Right cardiac atrium (tissue), 5 donors: ENCODE measurements around the gene SMIM3. TPM values are rescaled to one million over a fixed set of nuclear protein-coding genes. Genes with fewer than 3 reads are reported as not detected.
A peak's percentile ranks its signal among the peaks of the same experiment; 100 is the strongest.
"Not testable (repeated sequence)": the region's sequence is repeated elsewhere in the genome, so short reads cannot be mapped to it uniquely, and the experiment has no call there.

ENCODE experiments used
- ATAC-seq, 2 donors: fragments of 200-7000 bp; cut with Tn5 transposase; one replicate each; pipeline versions ENCODE4 v1.8.0 to v1.9.1; 2020; ENCODE audit warnings: moderate library complexity in 2 of 2, mild to moderate bottlenecking in 1 of 2
- DNase-seq, 3 donors: peaks; one replicate each; pipeline ENCODE4 v3.0.0-alpha.2; 2020
- H3K27ac ChIP-seq: one replicate; pipeline ENCODE4 v1.5.1; 2013; ENCODE audit warnings: mild to moderate bottlenecking, low read length, control low read depth, moderate library complexity
- H3K27me3 ChIP-seq: one replicate; pipeline ENCODE4 v1.6.1; 2013; ENCODE audit not compliant: control insufficient read depth, insufficient read depth
- H3K4me1 ChIP-seq: one replicate; pipeline ENCODE4 v1.6.1; 2013; ENCODE audit warnings: low read length; ENCODE audit not compliant: control insufficient read depth, insufficient read depth
- H3K4me3 ChIP-seq: one replicate; pipeline ENCODE4 v1.5.1; 2013; ENCODE audit warnings: low read length, control low read depth
- H3K9me3 ChIP-seq: one replicate; pipeline ENCODE4 v1.6.1; 2013; ENCODE audit warnings: low read length; ENCODE audit not compliant: control insufficient read depth
- WGBS: extraction: QIAGEN DNeasy Blood & Tissue Kit; methylation state at CpG from one replicate; pipeline ENCODE4 v1.1.7; 2013; 5-methylcytosine and 5-hydroxymethylcytosine counted together
- intact Hi-C, 4 donors: fragments of 100-400 bp; cut with DNase I; formaldehyde crosslinking; loops; one replicate each; pipeline versions ENCODE4 v1.11.0 to v1.14.0; 2022 to 2023
- polyA plus RNA-seq: library from polyadenylated mRNA; stranded (reverse); fragments of 200-250 nt; gene quantifications from one replicate; pipeline ENCODE4 v1.2.3, GENCODE V29; 2013
- total RNA-seq, 4 donors: library from RNA; stranded (reverse); fragmentation: NEBNext Ultra II Directional; extraction: Animal tissue kit (Norgen Biotek cat#: 25700); gene quantifications; one replicate each; pipeline ENCODE4 v1.2.1, GENCODE V29; 2021
- donor health status: healthy with polysubstance abuse.
- donor health status: DM: no; HTN: yes; CAD: no.
- donor health status: DM: no; HTN: no; CAD: no.
- donor health status: DM: no; HTN: yes; CAD: no; lungs with severe emphysema.
- donor health status: DM: yes; HTN: yes; CAD: no.

The SMIM3 gene
- total and polyA plus RNA-seq, 5 donors, result 16.3 to 33.5 (median 21.2) TPM

GRCh38 chr5:150794927-150795326 is 16.4 kb downstream of the SMIM3 start:
- ATAC-seq (no peak), DNase-seq (no peak)
- WGBS, result 86% methylated on average over 2 of the region's 2 CpGs
- intact Hi-C loops, result no loop called here
- Histone ChIP-seq H3K4me1 (peaks cover 4% of the 10 kb centered on the region), H3K27ac (no peak overlapping the region), H3K9me3 (no peaks in the 10 kb centered on the region), H3K4me3 (no peak overlapping the region), H3K27me3 (no peaks in the 10 kb centered on the region)

GRCh38 chr5:150797384-150797783 is 18.8 kb downstream of the SMIM3 start:
- Histone ChIP-seq H3K9me3 (no peaks in the 10 kb centered on the region), H3K4me3 (no peak overlapping the region), H3K27ac (no peak overlapping the region), H3K4me1 (no peaks in the 10 kb centered on the region), H3K27me3 (no peaks in the 10 kb centered on the region)
- 96% methylated on average over 2 of the region's 2 CpGs for WGBS
- ATAC-seq (no peak), DNase-seq (no peak)
- intact Hi-C loops, result no loop called here

- H3K27me3 ChIP-seq, result no peaks in the 10 kb centered on the region
- DNase-seq, result no peak
- ATAC-seq, result peak; percentile 90 to 91
- no peaks in the 10 kb centered on the region for H3K9me3 ChIP-seq
- H3K4me1 ChIP-seq, result no peaks in the 10 kb centered on the region
- WGBS, result 7% methylated on average over 15 of the region's 15 CpGs
- H3K27ac ChIP-seq, result peak overlapping the region; percentile 78
- peak overlapping the region; percentile 45 for H3K4me3 ChIP-seq
- intact Hi-C loops, result no loop called here
These were observed 22.8 kb downstream of the SMIM3 start for GRCh38 chr5:150801117-150801927.

- H3K4me1 ChIP-seq, result no peaks in the 10 kb centered on the region
- DNase-seq (no peak), ATAC-seq (no peak)
- intact Hi-C loops, result no loop called here
- H3K4me3 ChIP-seq, result no peak overlapping the region
- H3K27ac ChIP-seq, result no peak overlapping the region
- 93% methylated on average over 6 of the region's 6 CpGs for WGBS
- H3K9me3 ChIP-seq, result no peaks in the 10 kb centered on the region
- H3K27me3 ChIP-seq, result no peaks in the 10 kb centered on the region
These were observed 25.8 kb downstream of the SMIM3 start for GRCh38 chr5:150804388-150804787.

- H3K4me3 ChIP-seq, result no peak overlapping the region
- H3K9me3 ChIP-seq, result no peaks in the 10 kb centered on the region
- H3K27ac ChIP-seq, result no peak overlapping the region
- WGBS, result 91% methylated on average over 3 of the region's 3 CpGs
- H3K4me1 ChIP-seq, result no peaks in the 10 kb centered on the region
- intact Hi-C loops, result no loop called here
- DNase-seq (no peak), ATAC-seq (no peak)
- H3K27me3 ChIP-seq, result no peaks in the 10 kb centered on the region
These were observed 30.8 kb downstream of the SMIM3 start for GRCh38 chr5:150809363-150809762.

GRCh38 chr5:150815010-150815409 is 36.5 kb downstream of the SMIM3 start:
- Histone ChIP-seq H3K4me3 (no peak overlapping the region), H3K9me3 (no peaks in the 10 kb centered on the region), H3K4me1 (no peaks in the 10 kb centered on the region), H3K27me3 (no peaks in the 10 kb centered on the region), H3K27ac (no peak overlapping the region)
- no peak for DNase-seq
- intact Hi-C loops, result no loop called here
- ATAC-seq, result no peak

GRCh38 chr5:150816946-150817345 is 38.4 kb downstream of the SMIM3 start:
- Histone ChIP-seq H3K4me3 (no peak overlapping the region), H3K27ac (no peak overlapping the region), H3K27me3 (no peaks in the 10 kb centered on the region), H3K9me3 (no peaks in the 10 kb centered on the region), H3K4me1 (no peaks in the 10 kb centered on the region)
- ATAC-seq (no peak), DNase-seq (no peak)
- WGBS, result 84% methylated on average over 2 of the region's 2 CpGs
- intact Hi-C loops, result no loop called here

GRCh38 chr5:150829744-150830143 is 51.2 kb downstream of the SMIM3 start:
- Histone ChIP-seq H3K4me1 (no peaks in the 10 kb centered on the region), H3K27me3 (no peaks in the 10 kb centered on the region), H3K4me3 (no peak overlapping the region), H3K9me3 (no peaks in the 10 kb centered on the region), H3K27ac (no peak overlapping the region)
- ATAC-seq, result no peak
- WGBS, result 71% methylated on average over 5 of the region's 5 CpGs
- intact Hi-C loops, result no loop called here
- no peak for DNase-seq

GRCh38 chr5:150831821-150832220 is 53.3 kb downstream of the SMIM3 start:
- DNase-seq, H3K4me3 ChIP-seq, ATAC-seq, H3K27me3 ChIP-seq, intact Hi-C loops, H3K9me3 ChIP-seq, H3K27ac ChIP-seq, H3K4me1 ChIP-seq: not testable (repeated sequence)
- WGBS, result 81% methylated on average over 3 of the region's 3 CpGs

GRCh38 chr5:150836064-150836463 is 57.5 kb downstream of the SMIM3 start:
- Histone ChIP-seq H3K4me1 (no peaks in the 10 kb centered on the region), H3K4me3 (no peak overlapping the region), H3K27me3 (no peaks in the 10 kb centered on the region), H3K27ac (no peak overlapping the region), H3K9me3 (no peaks in the 10 kb centered on the region)
- intact Hi-C loops, result no loop called here
- ATAC-seq, result no peak
- 91% methylated on average over 5 of the region's 5 CpGs for WGBS
- no peak for DNase-seq

GRCh38 chr5:150836703-150837102 is 58.1 kb downstream of the SMIM3 start:
- no peak overlapping the region for H3K27ac ChIP-seq

More at GRCh38 chr5:150836703-150837102, 58.1 kb downstream of the SMIM3 start:
- Histone ChIP-seq H3K27me3 (no peaks in the 10 kb centered on the region), H3K4me3 (no peak overlapping the region), H3K9me3 (no peaks in the 10 kb centered on the region), H3K4me1 (no peaks in the 10 kb centered on the region)
- WGBS, result 83% methylated on average over 3 of the region's 3 CpGs
- DNase-seq (no peak), ATAC-seq (no peak)
- intact Hi-C loops, result no loop called here
